C4-2B (cell line): Measurements from ENCODE around the gene B3GLCT.

Source experiments
- ZFX ChIP-seq: fragments of 450-650 bp; IDR thresholded peaks from 2 replicates; pipeline ENCODE4 v1.6.1; 2017
- TF ChIP-seq, protein P1 (sequence below): fragments of 450-650 bp; conservative IDR thresholded peaks from 2 replicates; pipeline ENCODE4 v1.5.1; 2017; ENCODE audit warnings: mild to moderate bottlenecking

- TF ChIP-seq, protein P1, sequence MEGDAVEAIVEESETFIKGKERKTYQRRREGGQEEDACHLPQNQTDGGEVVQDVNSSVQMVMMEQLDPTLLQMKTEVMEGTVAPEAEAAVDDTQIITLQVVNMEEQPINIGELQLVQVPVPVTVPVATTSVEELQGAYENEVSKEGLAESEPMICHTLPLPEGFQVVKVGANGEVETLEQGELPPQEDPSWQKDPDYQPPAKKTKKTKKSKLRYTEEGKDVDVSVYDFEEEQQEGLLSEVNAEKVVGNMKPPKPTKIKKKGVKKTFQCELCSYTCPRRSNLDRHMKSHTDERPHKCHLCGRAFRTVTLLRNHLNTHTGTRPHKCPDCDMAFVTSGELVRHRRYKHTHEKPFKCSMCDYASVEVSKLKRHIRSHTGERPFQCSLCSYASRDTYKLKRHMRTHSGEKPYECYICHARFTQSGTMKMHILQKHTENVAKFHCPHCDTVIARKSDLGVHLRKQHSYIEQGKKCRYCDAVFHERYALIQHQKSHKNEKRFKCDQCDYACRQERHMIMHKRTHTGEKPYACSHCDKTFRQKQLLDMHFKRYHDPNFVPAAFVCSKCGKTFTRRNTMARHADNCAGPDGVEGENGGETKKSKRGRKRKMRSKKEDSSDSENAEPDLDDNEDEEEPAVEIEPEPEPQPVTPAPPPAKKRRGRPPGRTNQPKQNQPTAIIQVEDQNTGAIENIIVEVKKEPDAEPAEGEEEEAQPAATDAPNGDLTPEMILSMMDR = no peak
- no peak for TF ChIP-seq ZFX
Observed at GRCh38 chr13:31274390-31274789, 74.6 kb downstream of the B3GLCT start.
